Measurements from ENCODE around the gene AMZ1. TPM values are rescaled to one million over a fixed set of nuclear protein-coding genes. Genes with fewer than 3 reads are reported as not detected.
"Not testable (repeated sequence)": the region's sequence is repeated elsewhere in the genome, so short reads cannot be mapped to it uniquely, and the experiment has no call there.

Gene AMZ1
- total RNA-seq, 2 donors from 2014 or later = 0.32 to 0.76 TPM

DNA sequence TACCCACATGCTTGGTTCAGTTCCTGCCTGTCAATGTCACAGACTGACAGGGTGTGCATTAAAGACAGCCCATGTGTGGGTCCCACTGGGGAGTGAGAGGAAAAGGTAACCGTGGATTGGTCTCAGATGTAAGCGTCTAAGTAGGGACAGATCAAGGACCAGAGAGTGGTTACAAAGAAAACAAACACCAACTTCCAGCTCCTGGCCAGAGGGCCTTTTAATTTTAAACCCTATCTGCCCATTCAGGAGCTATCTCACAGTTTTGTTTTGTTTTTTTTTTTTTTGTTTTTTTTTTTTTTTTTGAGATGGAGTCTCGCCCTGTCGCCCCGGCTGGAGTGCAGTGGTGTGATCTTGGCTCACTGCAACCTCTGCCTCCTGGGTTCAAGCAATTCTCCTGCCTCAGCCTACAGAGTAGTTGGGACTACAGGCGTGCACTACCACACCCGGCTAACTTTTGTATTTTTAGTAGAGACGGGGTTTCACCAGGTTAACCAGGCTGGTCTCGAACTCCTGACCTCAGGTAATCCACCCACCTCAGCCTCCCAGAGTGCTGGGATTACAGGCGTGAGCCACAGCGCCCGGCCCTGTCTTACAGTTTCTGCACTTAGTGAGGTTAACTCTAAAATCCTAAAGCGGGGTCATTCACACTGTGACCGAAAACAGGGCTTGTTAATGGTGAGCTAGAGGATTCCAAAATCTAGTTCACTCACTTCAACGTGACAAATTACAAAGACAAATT, 49.2 kb downstream of the AMZ1 start:
- DNase-seq; H3K36me3 Mint-ChIP-seq (ENCODE audit: low read depth); H3K9me3 ChIP-seq (ENCODE audit: control insufficient read depth, low read length, poor library complexity, severe bottlenecking); ATAC-seq; H3K27me3 Mint-ChIP-seq; H3K27ac Mint-ChIP-seq; H3K4me3 Mint-ChIP-seq: not testable (repeated sequence)
- peaks cover 11% of the 10 kb centered on the region for H3K4me1 Mint-ChIP-seq

GRCh38 chr7:2737771-2738540, 50.0 kb downstream of the AMZ1 start:
- Mint-ChIP-seq H3K4me3 (no peak overlapping the region), H3K36me3 (ENCODE audit: low read depth) (no peaks in the 10 kb centered on the region), H3K27me3 (no peaks in the 10 kb centered on the region), H3K4me1 (peaks cover 11% of the 10 kb centered on the region), H3K27ac (no peak overlapping the region)
- no peaks in the 10 kb centered on the region for H3K9me3 ChIP-seq (ENCODE audit: control insufficient read depth, low read length, poor library complexity, severe bottlenecking)
- ATAC-seq (no peak), DNase-seq (no peak)

DNA sequence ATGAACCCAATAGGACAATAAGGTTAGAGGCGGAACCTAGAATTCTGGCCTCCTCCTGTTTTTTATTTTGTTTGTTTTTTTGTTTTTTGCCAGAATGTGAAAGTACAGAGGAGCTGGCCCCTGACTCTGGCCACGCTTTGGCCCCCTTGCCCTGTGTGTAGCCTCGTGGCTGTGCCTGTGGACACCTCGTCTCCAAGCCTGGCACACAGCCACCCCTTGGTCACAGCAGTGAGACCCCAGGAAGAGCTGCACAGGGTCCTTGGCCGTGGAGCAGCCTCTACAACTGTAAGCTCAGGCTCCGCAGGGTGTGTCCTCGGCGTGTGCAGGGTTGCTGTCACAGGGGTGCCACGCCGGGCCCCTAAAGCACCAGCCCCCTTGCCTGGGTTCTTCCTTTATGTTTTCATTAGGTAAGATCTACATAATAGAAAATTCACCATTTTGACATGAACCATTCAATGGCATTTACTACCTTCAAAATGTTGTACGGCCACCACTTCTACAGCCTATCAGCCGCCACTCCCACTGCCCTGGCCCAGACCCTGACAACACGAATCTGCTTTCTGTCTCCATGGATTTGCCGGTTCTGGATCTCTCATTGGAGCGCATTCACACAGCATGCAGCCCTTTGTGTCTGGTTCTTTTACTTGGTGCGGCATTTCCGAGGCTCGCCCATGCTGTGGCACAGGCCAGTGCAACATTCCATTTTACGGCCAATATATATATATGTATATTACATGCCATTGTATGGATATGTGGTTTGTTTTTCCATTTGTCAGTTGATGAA, 51.0 kb downstream of the AMZ1 start:
- ATAC-seq (no peak), DNase-seq (no peak)
- no peaks in the 10 kb centered on the region for H3K27me3 Mint-ChIP-seq
- H3K27ac Mint-ChIP-seq = no peak overlapping the region
- H3K36me3 Mint-ChIP-seq (ENCODE audit: low read depth) = no peaks in the 10 kb centered on the region
- no peak overlapping the region for H3K4me3 Mint-ChIP-seq
- no peaks in the 10 kb centered on the region for H3K9me3 ChIP-seq (ENCODE audit: control insufficient read depth, low read length, poor library complexity, severe bottlenecking)
- peaks cover 11% of the 10 kb centered on the region for H3K4me1 Mint-ChIP-seq

- not testable (repeated sequence) for H3K4me3 Mint-ChIP-seq; H3K27ac Mint-ChIP-seq; DNase-seq; ATAC-seq; H3K36me3 Mint-ChIP-seq (ENCODE audit: low read depth); H3K9me3 ChIP-seq (ENCODE audit: control insufficient read depth, low read length, poor library complexity, severe bottlenecking); H3K27me3 Mint-ChIP-seq
- peaks cover 11% of the 10 kb centered on the region for H3K4me1 Mint-ChIP-seq
Measured at GRCh38 chr7:2743523-2744185, 55.7 kb downstream of the AMZ1 start.

GRCh38 chr7:2748684-2749083, 60.7 kb downstream of the AMZ1 start:
- H3K27ac Mint-ChIP-seq; H3K4me3 Mint-ChIP-seq; DNase-seq; H3K36me3 Mint-ChIP-seq (ENCODE audit: low read depth); ATAC-seq; H3K9me3 ChIP-seq (ENCODE audit: control insufficient read depth, low read length, poor library complexity, severe bottlenecking); H3K27me3 Mint-ChIP-seq: not testable (repeated sequence)
- peaks cover 14% of the 10 kb centered on the region for H3K4me1 Mint-ChIP-seq

GRCh38 chr7:2750004-2750407, 62.0 kb downstream of the AMZ1 start:
- no peaks in the 10 kb centered on the region for H3K36me3 Mint-ChIP-seq (ENCODE audit: low read depth)
- no peak overlapping the region for H3K4me3 Mint-ChIP-seq
- DNase-seq (no peak), ATAC-seq (no peak)
- H3K4me1 Mint-ChIP-seq = peaks cover 14% of the 10 kb centered on the region
- no peaks in the 10 kb centered on the region for H3K9me3 ChIP-seq (ENCODE audit: control insufficient read depth, low read length, poor library complexity, severe bottlenecking)
- H3K27me3 Mint-ChIP-seq = no peaks in the 10 kb centered on the region
- H3K27ac Mint-ChIP-seq = no peak overlapping the region

- ATAC-seq (no peak), DNase-seq (no peak)
- Mint-ChIP-seq H3K4me3 (no peak overlapping the region), H3K27me3 (no peaks in the 10 kb centered on the region), H3K4me1 (peaks cover 10% of the 10 kb centered on the region), H3K36me3 (ENCODE audit: low read depth) (peaks cover 2% of the 10 kb centered on the region), H3K27ac (no peak overlapping the region)
- no peaks in the 10 kb centered on the region for H3K9me3 ChIP-seq (ENCODE audit: control insufficient read depth, low read length, poor library complexity, severe bottlenecking)
Measured at GRCh38 chr7:2751086-2751485, 63.1 kb downstream of the AMZ1 start.

- Mint-ChIP-seq H3K4me1 (peaks cover 16% of the 10 kb centered on the region), H3K27me3 (no peaks in the 10 kb centered on the region), H3K27ac (no peak overlapping the region), H3K36me3 (ENCODE audit: low read depth) (peaks cover 4% of the 10 kb centered on the region), H3K4me3 (no peak overlapping the region)
- no peak for ATAC-seq
- DNase-seq = no peak
- H3K9me3 ChIP-seq (ENCODE audit: control insufficient read depth, low read length, poor library complexity, severe bottlenecking) = no peaks in the 10 kb centered on the region
Measured at GRCh38 chr7:2753148-2753547, 65.1 kb downstream of the AMZ1 start.

GRCh38 chr7:2754086-2754485, 66.1 kb downstream of the AMZ1 start:
- Mint-ChIP-seq H3K27ac (no peak overlapping the region), H3K27me3 (no peaks in the 10 kb centered on the region), H3K4me3 (no peak overlapping the region), H3K36me3 (ENCODE audit: low read depth) (peaks cover 4% of the 10 kb centered on the region), H3K4me1 (peaks cover 22% of the 10 kb centered on the region)
- no peaks in the 10 kb centered on the region for H3K9me3 ChIP-seq (ENCODE audit: control insufficient read depth, low read length, poor library complexity, severe bottlenecking)
- no peak for ATAC-seq
- no peak for DNase-seq

DNA sequence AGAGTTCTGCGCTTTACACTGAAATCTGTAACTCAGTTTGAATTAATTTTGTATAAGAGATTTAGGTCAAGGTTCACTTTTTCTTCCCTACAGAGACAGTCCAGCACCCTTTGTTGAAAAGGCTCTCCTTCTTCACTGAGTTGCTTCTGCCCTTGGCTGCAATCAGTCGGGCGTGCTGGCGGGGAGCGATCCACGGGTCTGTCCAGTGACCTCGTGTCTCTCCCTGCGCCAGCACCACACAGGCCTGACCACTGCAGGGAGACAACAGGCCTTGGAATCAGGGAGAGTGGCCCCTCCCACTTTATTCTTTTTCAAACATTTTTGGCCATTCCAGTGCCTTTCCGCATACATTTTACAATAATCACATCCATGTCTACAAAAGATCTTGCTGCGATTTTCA, 66.9 kb downstream of the AMZ1 start:
- DNase-seq (no peak), ATAC-seq (no peak)
- Mint-ChIP-seq H3K27ac (no peak overlapping the region), H3K36me3 (ENCODE audit: low read depth) (peaks cover 4% of the 10 kb centered on the region), H3K27me3 (no peaks in the 10 kb centered on the region), H3K4me1 (peaks cover 28% of the 10 kb centered on the region), H3K4me3 (no peak overlapping the region)
- H3K9me3 ChIP-seq (ENCODE audit: control insufficient read depth, low read length, poor library complexity, severe bottlenecking) = no peaks in the 10 kb centered on the region

GRCh38 chr7:2755531-2755930, 67.5 kb downstream of the AMZ1 start:
- ATAC-seq = no peak
- peaks cover 4% of the 10 kb centered on the region for H3K36me3 Mint-ChIP-seq (ENCODE audit: low read depth)

DNA sequence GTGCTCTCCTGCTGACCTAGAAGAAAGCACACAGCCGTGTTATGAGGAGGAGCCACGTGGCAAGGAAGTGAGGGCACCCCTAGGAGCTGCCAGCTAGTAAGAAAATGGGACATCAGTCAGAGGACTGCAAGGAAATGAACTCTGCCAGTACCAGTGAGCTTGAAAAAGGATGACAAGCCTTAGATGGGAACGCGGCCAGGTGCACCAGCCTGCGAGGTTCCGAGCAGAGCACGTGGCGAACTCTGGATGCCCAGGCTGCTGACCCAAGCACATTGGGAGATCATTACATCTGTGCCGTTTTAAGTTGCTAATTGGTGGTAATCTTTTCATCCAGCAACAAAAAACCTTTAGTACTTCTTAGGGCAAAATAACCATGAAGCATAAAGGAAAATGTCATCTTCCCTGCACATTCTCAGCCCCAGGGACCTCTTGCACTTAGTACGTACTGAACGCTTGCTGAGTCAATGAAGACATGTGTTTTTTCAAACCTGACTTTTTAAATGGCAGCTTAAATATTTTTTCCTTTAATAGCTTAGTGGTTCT, 69.4 kb downstream of the AMZ1 start:
- Mint-ChIP-seq H3K27me3 (no peaks in the 10 kb centered on the region), H3K4me3 (peak overlapping the region; percentile 45), H3K27ac (peak overlapping the region; percentile 71), H3K36me3 (ENCODE audit: low read depth) (peaks cover 4% of the 10 kb centered on the region), H3K4me1 (peaks cover 31% of the 10 kb centered on the region)
- ATAC-seq = peak; percentile 9
- no peaks in the 10 kb centered on the region for H3K9me3 ChIP-seq (ENCODE audit: control insufficient read depth, low read length, poor library complexity, severe bottlenecking)
- no peak for DNase-seq

More at GRCh38 chr7:2755531-2755930, 67.5 kb downstream of the AMZ1 start:
- H3K9me3 ChIP-seq (ENCODE audit: control insufficient read depth, low read length, poor library complexity, severe bottlenecking) = no peaks in the 10 kb centered on the region
- Mint-ChIP-seq H3K4me3 (no peak overlapping the region), H3K27me3 (no peaks in the 10 kb centered on the region), H3K27ac (no peak overlapping the region), H3K4me1 (peaks cover 31% of the 10 kb centered on the region)
- DNase-seq = no peak

Measured in T-helper 17 cell (primary cell).